K562 (cell line): ENCODE results near the gene IL15RA. TPM values are rescaled to one million over a fixed set of nuclear protein-coding genes. Genes with fewer than 3 reads are reported as not detected.

Experiments
- CHD2 ChIP-seq: IDR thresholded peaks from 2 replicates; pipeline ENCODE4 v1.6.1; 2011; ENCODE audit warnings: low read depth, low read length
- DNMT1 ChIP-seq: fragments of 450-650 bp; IDR thresholded peaks from 2 replicates; pipeline ENCODE4 v1.6.1; 2016; ENCODE audit warnings: antibody characterized with exemption, mild to moderate bottlenecking
- E2F8 ChIP-seq: fragments of 450-650 bp; IDR thresholded peaks from 2 replicates; pipeline ENCODE4 v1.7.1; 2018; ENCODE audit warnings: mild to moderate bottlenecking, low read depth; ENCODE audit not compliant: partially characterized antibody
- ETV1 ChIP-seq: fragments of 450-650 bp; conservative IDR thresholded peaks from 2 replicates; pipeline ENCODE4 v1.6.1; 2016; ENCODE audit warnings: missing genetic modification characterization, control low read depth, low read depth, missing compliant biosample characterization
- FOXP1 ChIP-seq: sonication (generic); formaldehyde crosslinking; IDR thresholded peaks from 2 replicates; pipeline ENCODE4 v1.8.0; 2022; ENCODE audit warnings: mild to moderate bottlenecking, missing genetic modification reagents
- GATAD2B ChIP-seq: fragments of 450-650 bp; IDR thresholded peaks from 2 replicates; pipeline ENCODE4 v1.6.1; 2017; ENCODE audit warnings: mild to moderate bottlenecking, borderline replicate concordance
- KLF16 ChIP-seq: IDR thresholded peaks from 2 replicates; pipeline ENCODE4 v1.6.1; 2016; ENCODE audit warnings: antibody characterized with exemption
- MLX ChIP-seq, 2 experiments: fragments of 450-650 bp in 1 of 2; sonication (generic) in 1 of 2; formaldehyde crosslinking; conservative IDR thresholded peaks; 2 replicates each; pipeline versions ENCODE4 v1.4.0 to v1.8.1; 2020 to 2022; ENCODE audit warnings: mild to moderate bottlenecking in 1 of 2, missing genetic modification reagents in 1 of 2
- POLR2AphosphoS5 ChIP-seq: IDR thresholded peaks from 2 replicates; pipeline ENCODE4 v1.6.1; 2011; ENCODE audit warnings: mild to moderate bottlenecking, low read depth, low read length, moderate library complexity; ENCODE audit not compliant: control insufficient read depth, insufficient read depth
- RB1 ChIP-seq: fragments of 450-650 bp; IDR thresholded peaks from 2 replicates; pipeline ENCODE4 v1.6.1; 2017; ENCODE audit warnings: low read depth, mild to moderate bottlenecking
- SAP30 ChIP-seq: fragments of 200-600 bp; sonication (generic); IDR thresholded peaks from 2 replicates; pipeline ENCODE4 v1.6.1; 2012; ENCODE audit warnings: borderline replicate concordance, low read depth, mild to moderate bottlenecking, moderate library complexity, low read length, control low read depth, inconsistent platforms; ENCODE audit not compliant: insufficient read depth, poor library complexity, severe bottlenecking
- SMARCA4 ChIP-seq: fragments of 450-650 bp; IDR thresholded peaks from 2 replicates; pipeline ENCODE4 v1.6.1; 2016
- TAF7 ChIP-seq: fragments of 450-650 bp; IDR thresholded peaks from 2 replicates; pipeline ENCODE4 v1.6.1; 2016; ENCODE audit warnings: missing genetic modification characterization, missing compliant biosample characterization
- TAL1 ChIP-seq: fragments of 450-650 bp; IDR thresholded peaks from 2 replicates; pipeline ENCODE4 v1.6.1; 2016; ENCODE audit warnings: mild to moderate bottlenecking
- TBP ChIP-seq: optimal IDR thresholded peaks from 2 replicates; pipeline ENCODE3; 2011; ENCODE audit warnings: low read depth, low read length, improper control_type of control experiment
- THRA ChIP-seq: fragments of 450-650 bp; IDR thresholded peaks from 2 replicates; pipeline ENCODE4 v1.6.1; 2017; ENCODE audit warnings: mild to moderate bottlenecking, moderate library complexity
- ZNF551 ChIP-seq: fragments of 250-450 bp; sonication (Bioruptor Pico); IDR thresholded peaks from 2 replicates; pipeline ENCODE4 v1.5.0; 2021; ENCODE audit warnings: mild to moderate bottlenecking, moderate library complexity
- ZNF584 ChIP-seq: fragments of 200-800 bp; sonication (Bioruptor generic); IDR thresholded peaks from 2 replicates; pipeline ENCODE4 v1.6.1; 2016; ENCODE audit warnings: low read depth, mild to moderate bottlenecking, missing genetic modification characterization, missing compliant biosample characterization
- ZNF695 ChIP-seq: fragments of 450-650 bp; formaldehyde crosslinking; IDR thresholded peaks from 2 replicates; pipeline ENCODE4 v1.4.0; 2020; ENCODE audit warnings: mild to moderate bottlenecking, moderate library complexity
- ZNF699 ChIP-seq: fragments of 250-450 bp; sonication (Bioruptor Pico); IDR thresholded peaks from 2 replicates; pipeline ENCODE4 v1.8.0; 2021; ENCODE audit warnings: mild to moderate bottlenecking, moderate library complexity; ENCODE audit not compliant: insufficient replicate concordance
- polyA plus RNA-seq, 8 experiments: library from polyadenylated mRNA; depleted of rRNA in 4 of 8; stranded (reverse) in 5 of 8; unstranded in 3 of 8; fragments of >200 nt; fragmentation: Nextera tagmentation in 2 of 8; fragmentation: Illumina TruSeq in 1 of 8; extraction: Ambion mirVana in 2 of 8; extraction: Trizol in 1 of 8; gene quantifications; 2 replicates each; pipeline versions ENCODE4 v1.2.1 to v1.2.3, GENCODE V29; 2011 to 2014; ENCODE audit warnings: inconsistent platforms in 1 of 8, missing spikeins in 1 of 8
- total RNA-seq, 7 experiments: library from RNA; depleted of rRNA in 6 of 7; stranded (reverse); fragments of >200 nt in 6 of 7; fragmentation: Illumina TruSeq in 2 of 7; extraction: Trizol in 2 of 7; gene quantifications; 2 replicates each; pipeline versions ENCODE4 v1.2.1 to v1.2.3, GENCODE V29; 2011 to 2021; ENCODE audit warnings: low replicate concordance in 1 of 7
- TF ChIP-seq, protein P1 (sequence below): fragments of 450-650 bp; IDR thresholded peaks from 2 replicates; pipeline ENCODE4 v1.6.1; 2014; ENCODE audit warnings: low read depth, mild to moderate bottlenecking, moderate library complexity, borderline replicate concordance

The IL15RA gene
- total and polyA plus RNA-seq, 9 of the 15 experiments (the other 6 are each of a cell fraction or from before 2014, with no cell fraction given), result 1.2 to 11.7 (median 8.0) TPM

DNA sequence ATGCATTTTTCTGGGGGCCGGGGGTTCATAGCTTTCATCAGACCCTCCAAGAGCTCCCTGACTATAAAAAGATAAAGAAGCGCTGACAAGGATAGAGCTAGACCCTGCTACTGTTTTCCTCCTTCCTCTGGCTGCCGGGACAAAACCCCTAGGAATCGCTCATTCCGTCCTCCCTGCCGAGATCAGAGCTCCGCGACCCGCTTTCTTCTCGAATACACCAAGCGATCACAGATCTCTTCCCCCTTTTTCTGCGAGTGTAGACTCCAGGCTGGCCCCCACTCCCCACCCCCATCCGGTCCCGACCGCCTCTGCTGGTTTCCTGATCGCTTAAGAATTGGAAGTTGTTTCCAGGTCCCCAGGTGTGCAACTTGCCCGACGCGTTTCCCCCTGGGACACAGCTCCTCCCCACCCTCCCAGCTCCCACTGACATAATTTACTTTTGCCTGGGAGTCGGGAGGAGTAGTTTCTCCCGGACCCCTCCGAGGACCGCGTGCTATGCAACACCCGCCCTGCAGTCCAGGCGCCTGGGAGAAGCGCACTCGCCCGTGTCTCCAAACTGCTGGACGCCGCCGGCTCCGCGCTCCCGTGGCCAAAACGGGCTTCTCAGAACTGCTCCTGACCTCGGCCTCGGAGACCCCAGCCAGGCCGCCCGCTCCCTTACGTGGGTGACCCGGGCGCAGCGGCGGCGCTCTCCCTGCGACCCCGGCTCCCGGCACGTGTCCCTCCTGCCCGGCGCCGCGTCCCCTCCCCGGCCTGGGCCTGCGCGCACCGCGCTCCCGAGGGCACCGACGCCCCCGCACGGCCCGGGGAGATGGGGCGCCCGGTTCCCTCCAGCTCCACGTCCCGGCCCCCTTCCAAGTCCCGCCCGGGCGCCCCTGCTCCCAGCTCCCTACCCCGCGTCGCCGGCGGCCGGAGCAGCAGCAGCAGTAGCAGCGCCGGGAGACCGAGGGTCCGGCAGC lies 552 bp downstream of the IL15RA start (continued):
- no peak for TF ChIP-seq SMARCA4
- 0 out of 2 replicates have a peak, but pooled peaks have one; percentile 8 for TF ChIP-seq FOXP1 (CRISPR knock-in tag)
- TF ChIP-seq CHD2, result no peak; the same call in 1 of the 2 replicates
- TF ChIP-seq ETV1 (tag), result peak; percentile 35; the same call in 1 of the 2 replicates
- 0 out of 2 replicates have a peak, but pooled peaks have one; percentile 12 for TF ChIP-seq POLR2AphosphoS5
- no peak for TF ChIP-seq ZNF695 (CRISPR knock-in tag)
- peak; percentile 84 for TF ChIP-seq GATAD2B
- TF ChIP-seq ZNF551, result no peak
- TF ChIP-seq, protein P1, sequence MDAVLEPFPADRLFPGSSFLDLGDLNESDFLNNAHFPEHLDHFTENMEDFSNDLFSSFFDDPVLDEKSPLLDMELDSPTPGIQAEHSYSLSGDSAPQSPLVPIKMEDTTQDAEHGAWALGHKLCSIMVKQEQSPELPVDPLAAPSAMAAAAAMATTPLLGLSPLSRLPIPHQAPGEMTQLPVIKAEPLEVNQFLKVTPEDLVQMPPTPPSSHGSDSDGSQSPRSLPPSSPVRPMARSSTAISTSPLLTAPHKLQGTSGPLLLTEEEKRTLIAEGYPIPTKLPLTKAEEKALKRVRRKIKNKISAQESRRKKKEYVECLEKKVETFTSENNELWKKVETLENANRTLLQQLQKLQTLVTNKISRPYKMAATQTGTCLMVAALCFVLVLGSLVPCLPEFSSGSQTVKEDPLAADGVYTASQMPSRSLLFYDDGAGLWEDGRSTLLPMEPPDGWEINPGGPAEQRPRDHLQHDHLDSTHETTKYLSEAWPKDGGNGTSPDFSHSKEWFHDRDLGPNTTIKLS, result no peak
- peak; percentile 8 for TF ChIP-seq SAP30
- TF ChIP-seq DNMT1, result no peak
- TF ChIP-seq KLF16, result no peak
- TF ChIP-seq E2F8, result no peak
- peak; percentile 33 for TF ChIP-seq RB1
- TF ChIP-seq TAL1, result 0 out of 2 replicates have a peak, but pooled peaks have one; percentile 6
- TF ChIP-seq MLX (CRISPR knock-in tag; conservative IDR thresholded peaks at IDR 0.05), result 0 out of 4 replicates have a peak, but pooled peaks of 1 of the 2 experiments have one; percentile 66
- 0 out of 2 replicates have a peak, but pooled peaks have one; percentile 27 for TF ChIP-seq TAF7 (tag)
- no peak for TF ChIP-seq THRA
- peak; percentile 29 for TF ChIP-seq TBP
- TF ChIP-seq ZNF699 (CRISPR knock-in tag), result no peak
- 0 out of 2 replicates have a peak, but pooled peaks have one; percentile 18 for TF ChIP-seq ZNF584 (CRISPR knock-in tag)
